Measurements from ENCODE around the gene ADRA1B.

ADRA1B gene

DNA sequence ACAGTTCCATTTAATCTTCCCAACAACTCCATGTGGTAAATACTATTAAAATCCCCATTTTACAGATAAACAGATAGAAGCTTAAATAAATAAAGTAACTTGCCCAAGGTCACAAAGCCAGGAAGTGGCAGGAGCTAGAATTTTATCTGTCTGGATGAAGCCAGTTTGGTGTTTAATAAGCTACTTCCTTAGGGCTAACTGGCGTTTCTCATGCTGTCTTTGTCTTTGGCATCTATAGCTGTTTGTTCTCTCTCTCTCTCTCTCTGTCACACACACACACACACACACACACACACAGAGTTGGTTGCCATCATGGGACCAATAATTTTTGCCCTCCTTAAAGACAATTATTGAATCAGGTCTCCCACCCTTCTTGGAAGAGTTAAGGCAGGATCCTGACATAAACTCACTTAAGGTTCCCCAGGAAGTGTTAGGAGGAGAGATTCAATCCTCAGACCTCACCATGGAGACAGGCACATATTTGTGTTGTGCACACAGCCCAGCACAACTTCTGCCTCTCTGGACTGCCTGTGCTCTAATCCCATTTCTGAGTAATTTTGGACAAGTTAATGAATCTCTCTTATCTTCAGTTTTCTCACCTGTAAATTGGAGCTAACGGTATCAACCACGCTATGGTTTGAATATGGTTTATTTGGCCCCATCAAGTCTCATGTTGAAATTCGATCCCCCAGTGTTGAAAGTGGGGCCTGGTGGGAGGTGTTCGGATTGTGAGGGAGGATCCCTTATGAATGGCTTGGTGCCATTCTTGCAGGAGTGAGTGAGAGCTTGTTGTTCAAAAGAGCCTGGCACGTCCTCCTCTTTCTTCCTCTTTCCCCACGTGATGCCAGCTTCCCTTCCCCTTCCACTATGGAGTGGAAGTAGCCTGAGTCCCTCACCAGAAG lies 8.3 kb upstream of the ADRA1B start:
- DNase-seq (ENCODE audit: low spot score) (no peak), ATAC-seq (ENCODE audit: low read depth) (no peak)
- Histone ChIP-seq H3K27me3 (ENCODE audit: insufficient read depth, poor library complexity, severe bottlenecking) (no peaks in the 10 kb centered on the region), H3K36me3 (ENCODE audit: low read depth) (no peaks in the 10 kb centered on the region), H3K9me3 (ENCODE audit: severe bottlenecking) (no peaks in the 10 kb centered on the region), H3K27ac (ENCODE audit: poor library complexity, severe bottlenecking) (no peak overlapping the region), H3K4me3 (ENCODE audit: severe bottlenecking) (no peak overlapping the region), H3K4me1 (ENCODE audit: insufficient read depth, poor library complexity, severe bottlenecking) (peaks cover 44% of the 10 kb centered on the region)
- TF ChIP-seq CTCF (IDR thresholded peaks at IDR 0.05; ENCODE audit: poor library complexity, severe bottlenecking): no peak

- H3K4me1 ChIP-seq (ENCODE audit: insufficient read depth, poor library complexity, severe bottlenecking): peaks cover 47% of the 10 kb centered on the region
- DNase-seq (ENCODE audit: low spot score) (no peak), ATAC-seq (ENCODE audit: low read depth) (no peak)
- H3K36me3 ChIP-seq (ENCODE audit: low read depth): no peaks in the 10 kb centered on the region
- no peak overlapping the region for H3K27ac ChIP-seq (ENCODE audit: poor library complexity, severe bottlenecking)
- H3K27me3 ChIP-seq (ENCODE audit: insufficient read depth, poor library complexity, severe bottlenecking): no peaks in the 10 kb centered on the region
- no peak overlapping the region for H3K4me3 ChIP-seq (ENCODE audit: severe bottlenecking)
- no peaks in the 10 kb centered on the region for H3K9me3 ChIP-seq (ENCODE audit: severe bottlenecking)
- TF ChIP-seq CTCF (IDR thresholded peaks at IDR 0.05; ENCODE audit: poor library complexity, severe bottlenecking): no peak
Observed at GRCh38 chr5:159908591-159908940, 7.7 kb upstream of the ADRA1B start.

- no peaks in the 10 kb centered on the region for H3K36me3 ChIP-seq (ENCODE audit: low read depth)
- H3K27ac ChIP-seq (ENCODE audit: poor library complexity, severe bottlenecking): no peak overlapping the region
- no peaks in the 10 kb centered on the region for H3K9me3 ChIP-seq (ENCODE audit: severe bottlenecking)
- peaks cover 47% of the 10 kb centered on the region for H3K4me1 ChIP-seq (ENCODE audit: insufficient read depth, poor library complexity, severe bottlenecking)
- no peaks in the 10 kb centered on the region for H3K27me3 ChIP-seq (ENCODE audit: insufficient read depth, poor library complexity, severe bottlenecking)
- no peak for TF ChIP-seq CTCF (IDR thresholded peaks at IDR 0.05; ENCODE audit: poor library complexity, severe bottlenecking)
- DNase-seq (ENCODE audit: low spot score): no peak
- no peak overlapping the region for H3K4me3 ChIP-seq (ENCODE audit: severe bottlenecking)
- no peak for ATAC-seq (ENCODE audit: low read depth)
Observed at GRCh38 chr5:159909126-159909525, 7.2 kb upstream of the ADRA1B start.

- DNase-seq (ENCODE audit: low spot score) (no peak), ATAC-seq (ENCODE audit: low read depth) (no peak)
- H3K4me3 ChIP-seq (ENCODE audit: severe bottlenecking): no peak overlapping the region
- H3K36me3 ChIP-seq (ENCODE audit: low read depth): no peaks in the 10 kb centered on the region
- H3K27ac ChIP-seq (ENCODE audit: poor library complexity, severe bottlenecking): no peak overlapping the region
- H3K4me1 ChIP-seq (ENCODE audit: insufficient read depth, poor library complexity, severe bottlenecking): peaks cover 38% of the 10 kb centered on the region
- no peaks in the 10 kb centered on the region for H3K27me3 ChIP-seq (ENCODE audit: insufficient read depth, poor library complexity, severe bottlenecking)
- no peak for TF ChIP-seq CTCF (IDR thresholded peaks at IDR 0.05; ENCODE audit: poor library complexity, severe bottlenecking)
- no peaks in the 10 kb centered on the region for H3K9me3 ChIP-seq (ENCODE audit: severe bottlenecking)
Observed at GRCh38 chr5:159910207-159910842, 6.0 kb upstream of the ADRA1B start.

GRCh38 chr5:159910843-159911229 lies 5.4 kb upstream of the ADRA1B start:
- H3K4me3 ChIP-seq (ENCODE audit: severe bottlenecking): no peak overlapping the region
- no peaks in the 10 kb centered on the region for H3K27me3 ChIP-seq (ENCODE audit: insufficient read depth, poor library complexity, severe bottlenecking)
- peaks cover 36% of the 10 kb centered on the region for H3K4me1 ChIP-seq (ENCODE audit: insufficient read depth, poor library complexity, severe bottlenecking)
- no peak for DNase-seq (ENCODE audit: low spot score)
- no peak overlapping the region for H3K27ac ChIP-seq (ENCODE audit: poor library complexity, severe bottlenecking)
- no peak for TF ChIP-seq CTCF (IDR thresholded peaks at IDR 0.05; ENCODE audit: poor library complexity, severe bottlenecking)
- H3K9me3 ChIP-seq (ENCODE audit: severe bottlenecking): no peaks in the 10 kb centered on the region
- H3K36me3 ChIP-seq (ENCODE audit: low read depth): no peaks in the 10 kb centered on the region
- no peak for ATAC-seq (ENCODE audit: low read depth)
